Measurements from ENCODE around the gene TLCD3A. TPM values are rescaled to one million over a fixed set of nuclear protein-coding genes. Genes with fewer than 3 reads are reported as not detected.
A peak's percentile ranks its signal among the peaks of the same experiment; 100 is the strongest.

TLCD3A gene
- total and polyA plus RNA-seq, 10 of the 15 experiments (the other 5 are each of a cell fraction or from before 2014, with no cell fraction given) = 2.9 to 29.7 (median 17.8) TPM

- TF ChIP-seq PBX3 (IDR thresholded peaks at IDR 0.05; ENCODE audit: insufficient replicate concordance, low read depth, low read length) (no peak), ZBTB11 (CRISPR knock-in tag; IDR thresholded peaks at IDR 0.05) (no peak), EED (IDR thresholded peaks at IDR 0.05; ENCODE audit: low read depth) (0 out of 2 replicates have a peak, but pooled peaks have one; percentile 6), STAT1 (conservative IDR thresholded peaks at IDR 0.05) (no peak), JUNB (IDR thresholded peaks at IDR 0.05) (no peak), SMC3 (IDR thresholded peaks at IDR 0.05; ENCODE audit: borderline replicate concordance, low read length) (peak; percentile 50; the same call in 1 of the 2 replicates), CBX5 (IDR thresholded peaks at IDR 0.05; ENCODE audit: low read depth) (no peak), CEBPB (IDR thresholded peaks at IDR 0.05; ENCODE audit: borderline replicate concordance in 1 of 2, low read depth in 2 of 2, low read length in 2 of 2) (no peak), SIX5 (IDR thresholded peaks at IDR 0.05; ENCODE audit: low read depth, low read length, severe bottlenecking) (peak; percentile 2), MTA2 (IDR thresholded peaks at IDR 0.05; ENCODE audit: low read depth) (0 out of 2 replicates have a peak, but pooled peaks have one; percentile 17), HDGF (IDR thresholded peaks at IDR 0.05) (no peak; the same call in 1 of the 2 replicates), NFXL1 (IDR thresholded peaks at IDR 0.05; ENCODE audit: borderline replicate concordance) (peak; percentile 47; the same call in 1 of the 2 replicates), POU2F2 (IDR thresholded peaks at IDR 0.05; ENCODE audit: borderline replicate concordance, low read depth, low read length) (0 out of 3 replicates have a peak, but pooled peaks have one; percentile 56), SMARCA5 (IDR thresholded peaks at IDR 0.05) (peak; percentile 68; the same call in 1 of the 2 replicates), ZNF207 (IDR thresholded peaks at IDR 0.05; ENCODE audit: borderline replicate concordance) (peak; percentile 68), MAX (IDR thresholded peaks at IDR 0.05; ENCODE audit: low read depth, low read length) (0 out of 2 replicates have a peak, but pooled peaks have one; percentile 40), CREB1 (IDR thresholded peaks at IDR 0.05; ENCODE audit: low read depth) (peak; percentile 43; the same call in 1 of the 2 replicates), BCL11A (IDR thresholded peaks at IDR 0.05; ENCODE audit: low read depth, low read length) (no peak), KLF5 (IDR thresholded peaks at IDR 0.05; ENCODE audit: partially characterized antibody) (peak; percentile 49), SMAD1 (IDR thresholded peaks at IDR 0.05; ENCODE audit: low read depth, partially characterized antibody) (no peak), HCFC1 (IDR thresholded peaks at IDR 0.05; ENCODE audit: low read length) (peak; percentile 34; the same call in 1 of the 2 replicates), SIN3A (IDR thresholded peaks at IDR 0.05; ENCODE audit: low read depth, low read length) (0 out of 2 replicates have a peak, but pooled peaks have one; percentile 36), ZBTB4 (CRISPR knock-in tag; IDR thresholded peaks at IDR 0.05) (no peak), MYB (IDR thresholded peaks at IDR 0.05; ENCODE audit: borderline replicate concordance, low read depth, low read length) (no peak)
Measured at GRCh38 chr17:752002-752619, 19.7 kb downstream of the TLCD3A start, which contains the start of gene GEMIN4 (continued).
